ENCODE measurements around the gene AQP6.

The AQP6 gene

DNA sequence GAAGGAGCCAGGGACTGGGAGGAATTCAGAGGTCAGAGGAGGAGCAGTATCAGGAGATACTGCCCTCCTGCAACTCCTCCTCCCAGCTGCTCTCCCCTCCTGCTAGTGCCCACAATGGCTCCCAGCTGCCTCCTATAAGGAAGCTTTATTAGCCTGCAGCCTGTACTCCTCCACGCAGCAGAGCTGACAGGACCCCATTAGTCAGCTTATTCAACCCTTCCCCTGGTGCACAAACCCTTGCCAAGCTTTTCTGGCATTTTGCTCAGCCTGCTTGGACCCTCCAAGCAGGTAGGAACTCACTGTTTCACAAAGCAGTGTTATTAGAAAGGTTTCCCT, 29.2 kb upstream of the AQP6 start:
- DNase-seq: no peak

GRCh38 chr12:49944046-49944445, 28.7 kb upstream of the AQP6 start:
- no peak for DNase-seq

DNA sequence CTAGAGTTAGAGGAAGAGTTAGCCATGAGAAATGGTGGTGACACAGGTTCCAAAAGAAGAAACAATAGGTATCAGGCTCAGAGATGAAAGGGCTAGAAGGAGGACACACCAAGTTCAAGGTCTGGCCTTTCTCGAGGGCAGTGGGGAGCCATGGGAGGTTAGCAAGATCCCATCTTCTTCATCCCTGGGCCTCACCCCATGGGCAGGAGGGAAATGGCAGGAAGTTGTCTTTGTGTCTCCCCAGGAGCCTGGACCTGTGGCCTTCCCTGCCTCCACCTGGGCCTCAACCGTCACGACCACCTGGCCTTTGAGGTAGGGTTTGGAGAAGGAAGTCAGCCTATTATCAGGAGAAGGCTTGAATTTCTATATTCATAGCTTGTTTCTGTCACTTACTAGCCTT, 28.0 kb upstream of the AQP6 start:
- DNase-seq: no peak

- DNase-seq: no peak
These were observed 27.2 kb upstream of the AQP6 start for GRCh38 chr12:49945394-49946080.

- no peak for DNase-seq
These were observed 26.7 kb upstream of the AQP6 start for GRCh38 chr12:49946086-49946485.

GRCh38 chr12:49946497-49946896, 26.2 kb upstream of the AQP6 start:
- peak; percentile 7 for DNase-seq

DNA sequence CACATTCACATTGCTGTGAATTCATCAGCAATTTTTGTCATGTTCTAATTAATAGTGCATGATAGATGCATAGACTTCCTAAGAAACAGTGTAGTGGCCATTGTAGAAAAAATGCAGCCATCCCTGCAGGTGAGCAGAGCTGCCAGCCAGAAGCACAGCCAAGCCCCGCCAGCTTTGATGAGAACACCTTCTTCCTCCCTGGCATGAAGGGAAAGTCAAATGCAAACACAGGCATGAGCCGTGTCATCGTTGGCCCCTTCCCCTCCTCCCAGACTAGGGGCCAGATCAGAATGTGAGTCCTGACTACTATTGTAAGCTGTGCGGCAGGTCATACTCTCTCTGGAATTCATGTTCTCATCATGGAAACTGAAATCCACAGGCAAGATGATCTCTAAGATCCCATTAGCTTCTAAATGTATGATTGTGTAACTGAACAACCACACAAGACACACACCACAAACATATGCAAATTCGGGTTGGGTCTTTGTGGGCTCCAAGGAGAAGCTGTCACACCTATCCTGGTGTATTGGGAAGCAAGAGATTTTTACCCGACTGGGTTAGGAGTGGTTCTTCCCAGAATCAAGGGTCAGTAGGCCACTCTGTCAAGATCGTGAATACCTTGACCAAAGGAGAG, 25.0 kb upstream of the AQP6 start:
- DNase-seq: no peak

- DNase-seq: no peak
These were observed 23.6 kb upstream of the AQP6 start for GRCh38 chr12:49948866-49949845.

- no peak for DNase-seq
These were observed 22.9 kb upstream of the AQP6 start for GRCh38 chr12:49949866-49950265.

- DNase-seq: no peak
These were observed 22.2 kb upstream of the AQP6 start, which contains the start of gene AQP2 for GRCh38 chr12:49950273-49951251. TSS of gene AQP2 (plus strand) at chr12:49950737. CDS start at chr12:49950831, 94 bp downstream.

- no peak for DNase-seq
These were observed 21.1 kb upstream of the AQP6 start for GRCh38 chr12:49951411-49952240.

DNA sequence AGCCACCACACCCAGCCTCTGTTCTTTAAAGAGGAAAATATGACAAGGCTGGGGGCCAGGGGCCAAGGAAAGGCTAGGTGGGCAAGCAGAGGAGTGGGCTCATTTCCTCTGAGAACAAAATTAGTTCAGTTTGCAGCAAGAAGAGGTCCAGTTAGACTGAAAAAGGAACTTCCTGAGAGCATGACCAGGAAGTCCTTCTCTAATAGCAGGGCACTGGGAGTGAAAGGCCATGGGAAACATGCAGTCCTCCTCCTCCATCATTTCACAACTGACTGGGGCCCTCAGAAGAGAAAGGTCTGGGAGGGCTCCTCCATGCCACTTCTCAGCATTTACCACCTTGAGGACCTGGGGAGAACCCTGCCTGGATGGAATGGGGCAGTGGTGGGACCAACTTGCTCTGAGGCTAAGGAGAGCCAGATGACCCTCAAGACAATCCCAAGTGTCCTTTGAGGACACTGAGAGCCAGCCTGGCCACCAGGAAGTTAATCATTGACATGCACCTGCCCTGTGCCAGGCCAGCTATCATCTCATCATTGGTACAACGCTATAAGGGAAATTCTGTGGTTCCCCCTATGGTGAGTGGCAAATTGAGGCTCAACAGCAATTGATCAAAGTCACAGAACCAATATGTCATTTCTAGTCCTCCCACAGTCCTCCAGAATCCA, 20.2 kb upstream of the AQP6 start:
- DNase-seq: no peak

DNA sequence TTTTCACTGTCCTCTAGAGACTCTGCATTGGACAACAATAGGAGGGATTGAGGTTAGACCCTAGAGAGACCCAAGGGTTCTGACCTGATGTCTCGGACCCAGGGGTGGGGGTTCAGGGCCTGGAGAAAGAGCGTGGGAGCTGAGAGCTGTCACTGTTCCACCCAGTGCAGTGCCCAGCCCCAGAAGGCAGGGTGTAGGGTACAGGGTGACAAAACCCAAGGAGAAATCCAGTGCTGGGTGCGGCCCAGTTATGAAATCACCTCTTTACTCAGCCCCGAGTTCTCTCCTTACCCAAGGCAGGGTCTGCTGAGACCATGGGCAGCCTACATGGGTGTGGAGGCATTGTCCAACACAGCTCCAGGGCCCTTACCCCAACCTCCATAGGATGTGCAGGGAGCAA, 19.6 kb upstream of the AQP6 start:
- no peak for DNase-seq

- DNase-seq: no peak
These were observed 18.5 kb upstream of the AQP6 start for GRCh38 chr12:49953961-49954846.

DNA sequence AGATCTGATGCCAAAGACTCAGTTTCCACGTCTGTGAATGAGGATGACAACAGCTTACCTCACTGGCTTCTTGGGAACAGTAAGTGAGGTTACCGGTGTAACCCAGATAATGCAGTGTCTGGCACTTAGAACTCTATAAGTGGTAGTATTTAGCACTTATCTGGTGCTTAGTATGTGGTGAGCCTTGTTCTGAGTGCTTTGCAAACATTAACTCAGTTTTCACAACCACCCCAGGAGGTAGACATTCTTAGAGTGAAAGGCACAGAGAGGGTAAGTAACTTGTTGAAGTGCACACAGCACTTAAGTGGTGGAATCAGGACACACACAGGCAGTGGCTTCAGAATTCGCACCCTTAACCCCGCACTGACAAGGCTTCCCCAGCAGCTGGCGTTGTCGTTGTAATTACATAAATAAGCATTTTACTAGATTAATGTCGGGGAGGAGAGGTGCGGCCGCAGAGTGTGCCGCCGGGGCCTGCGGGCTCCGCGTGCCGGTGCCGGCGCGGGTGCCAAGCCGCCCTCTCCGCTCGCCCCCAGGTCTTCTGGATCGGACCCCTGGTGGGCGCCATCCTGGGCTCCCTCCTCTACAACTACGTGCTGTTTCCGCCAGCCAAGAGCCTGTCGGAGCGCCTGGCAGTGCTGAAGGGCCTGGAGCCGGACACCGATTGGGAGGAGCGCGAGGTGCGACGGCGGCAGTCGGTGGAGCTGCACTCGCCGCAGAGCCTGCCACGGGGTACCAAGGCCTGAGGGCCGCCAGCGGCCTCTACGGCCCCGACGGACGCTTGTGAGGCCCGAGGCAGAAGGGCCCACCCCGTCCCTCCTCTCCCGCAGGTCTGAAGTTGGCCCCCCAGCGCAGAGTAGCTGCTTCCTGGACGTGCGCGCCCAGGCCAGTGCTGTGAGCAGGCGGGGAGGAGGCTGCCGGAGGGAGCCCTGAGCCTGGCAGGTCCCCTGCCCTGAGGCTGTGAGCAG, 17.6 kb upstream of the AQP6 start:
- no peak for DNase-seq

DNA sequence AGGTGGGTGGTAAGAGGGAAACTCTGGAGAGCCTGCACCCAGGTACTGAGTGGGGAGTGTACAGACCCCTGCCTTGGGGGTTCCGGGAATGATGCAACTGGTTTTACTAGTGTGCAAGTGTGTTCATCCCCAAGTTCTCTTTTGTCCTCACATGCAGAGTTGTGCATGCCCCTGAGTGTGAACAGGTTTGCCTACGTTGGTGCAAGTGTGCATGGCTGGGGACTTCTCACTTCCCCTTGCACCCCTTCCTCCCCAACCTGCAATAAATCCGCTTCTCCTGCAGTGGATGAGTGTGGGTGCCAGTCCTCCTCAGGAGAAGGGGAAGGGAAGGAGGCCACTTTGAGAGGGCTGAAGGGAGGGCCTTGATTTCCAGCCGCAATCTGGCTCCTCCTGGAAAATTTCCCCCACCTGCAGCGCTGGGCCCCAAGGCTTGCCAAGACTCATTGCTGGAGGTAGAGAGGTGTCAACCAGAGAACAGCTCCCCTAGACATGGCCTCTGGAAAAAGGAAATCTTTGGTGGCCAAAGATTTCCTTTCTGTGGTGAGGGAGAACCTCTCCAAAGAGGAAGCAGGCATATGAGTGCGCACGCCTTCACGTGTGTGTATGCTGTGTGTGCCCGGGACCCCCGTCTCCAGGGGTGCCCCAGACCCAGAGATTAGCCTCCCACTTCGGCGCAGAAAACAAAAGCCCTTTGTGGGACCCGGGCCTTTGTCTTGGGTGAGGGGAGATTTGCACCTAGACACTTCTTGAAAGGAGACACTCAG, 16.7 kb upstream of the AQP6 start:
- DNase-seq: no peak

GRCh38 chr12:49956663-49957569, 15.8 kb upstream of the AQP6 start:
- DNase-seq: no peak

All from NCI-H1092 treated with DMSO at 0.1 percent for 48 hours (cell line).